ENCODE results near the gene MICAL3. TPM values are rescaled to one million over a fixed set of nuclear protein-coding genes. Genes with fewer than 3 reads are reported as not detected.

Gene MICAL3
- total and polyA plus RNA-seq, 9 of the 15 experiments (the other 6 are each of a cell fraction or from before 2014, with no cell fraction given), result 0.53 to 32.1 (median 12.3) TPM

GRCh38 chr22:17982572-17983141 lies 41.7 kb downstream of the MICAL3 start:
- no peak overlapping the region for H2AFZ ChIP-seq (ENCODE audit: low read depth, low read length)
- no peak for FAIRE-seq
- H3K27me3 ChIP-seq (ENCODE audit: control insufficient read depth in 2 of 2, insufficient read depth in 2 of 2, low read length in 2 of 2), result no peaks in the 10 kb centered on the region
- intact Hi-C loops (cut with micrococcal nuclease) (no loop called here), in situ Hi-C loops (cut with MboI) (no loop called here)
- POLR2A ChIA-PET, result interaction anchor here (1.2 kb wide), 1 partner anchor 12 kb away, joined by 4 read pairs; no protein-coding TSS in a partner anchor
- H3K9ac ChIP-seq (ENCODE audit: insufficient read depth in 1 of 2, low read depth in 2 of 2, low read length in 2 of 2), result no peak overlapping the region
- no peak overlapping the region for H3K4me2 ChIP-seq (ENCODE audit: insufficient read depth, low read length)
- H3K4me1 ChIP-seq (replicated peaks in 1 of 2; ENCODE audit: control insufficient read depth in 2 of 2, insufficient read depth in 2 of 2, low read length in 2 of 2), result peaks cover 28 to 32% of the 10 kb centered on the region in 2 experiments
- CTCF ChIA-PET (ENCODE audit: low intra/inter-chr PET ratio), result no interaction called here
- no TSS peak for BruUV-seq (replicated peaks)
- H3K27ac ChIP-seq (ENCODE audit: extremely low read depth, low read depth, low read length), result no peak overlapping the region
- no peaks in the 10 kb centered on the region for H3K9me3 ChIP-seq (replicated peaks; ENCODE audit: control insufficient read depth, insufficient read depth, low read depth, low read length)
- H3K79me2 ChIP-seq (ENCODE audit: control insufficient read depth, insufficient read depth, low read length), result peaks cover 55% of the 10 kb centered on the region
- WGBS (ENCODE audit: insufficient coverage, low coverage, missing lambda C conversion rate), result 77% methylated on average over 7 of the region's 7 CpGs
- no peak for DNase-seq (ENCODE audit: extremely low read depth in 1 of 4, low spot score in 3 of 4)
- H3K36me3 ChIP-seq (ENCODE audit: control insufficient read depth, insufficient read depth, low read length), result no peaks in the 10 kb centered on the region
- no peak for ATAC-seq
- no peaks in the 10 kb centered on the region for H3K9me1 ChIP-seq (ENCODE audit: control insufficient read depth, insufficient read depth, low read length)
- TF ChIP-seq XRCC3 (IDR thresholded peaks at IDR 0.05) (no peak), CXXC5 (CRISPR knock-in tag; IDR thresholded peaks at IDR 0.05) (no peak), DACH1 (IDR thresholded peaks at IDR 0.05; ENCODE audit: partially characterized antibody) (no peak), ZNF217 (CRISPR knock-in tag; IDR thresholded peaks at IDR 0.05) (no peak), FOXK2 (conservative IDR thresholded peaks at IDR 0.05 in 1 of 2, IDR thresholded peaks at IDR 0.05 in 1 of 2; ENCODE audit: low read depth in 2 of 2) (no peak), E2F1 (CRISPR knock-in tag; IDR thresholded peaks at IDR 0.05) (no peak), IFI16 (CRISPR knock-in tag; IDR thresholded peaks at IDR 0.05) (no peak), HDAC2 (IDR thresholded peaks at IDR 0.05) (no peak), ELF4 (CRISPR knock-in tag; IDR thresholded peaks at IDR 0.05) (no peak)
- no peak overlapping the region for H3K4me3 ChIP-seq
- peaks cover 11% of the 10 kb centered on the region for H4K20me1 ChIP-seq (replicated peaks; ENCODE audit: control insufficient read depth, insufficient read depth, low read length)

Data from K562 (cell line).